Measurements from ENCODE around the gene ERMP1.
"Not testable (repeated sequence)": the region's sequence is repeated elsewhere in the genome, so short reads cannot be mapped to it uniquely, and the experiment has no call there.

Gene ERMP1, protein sequence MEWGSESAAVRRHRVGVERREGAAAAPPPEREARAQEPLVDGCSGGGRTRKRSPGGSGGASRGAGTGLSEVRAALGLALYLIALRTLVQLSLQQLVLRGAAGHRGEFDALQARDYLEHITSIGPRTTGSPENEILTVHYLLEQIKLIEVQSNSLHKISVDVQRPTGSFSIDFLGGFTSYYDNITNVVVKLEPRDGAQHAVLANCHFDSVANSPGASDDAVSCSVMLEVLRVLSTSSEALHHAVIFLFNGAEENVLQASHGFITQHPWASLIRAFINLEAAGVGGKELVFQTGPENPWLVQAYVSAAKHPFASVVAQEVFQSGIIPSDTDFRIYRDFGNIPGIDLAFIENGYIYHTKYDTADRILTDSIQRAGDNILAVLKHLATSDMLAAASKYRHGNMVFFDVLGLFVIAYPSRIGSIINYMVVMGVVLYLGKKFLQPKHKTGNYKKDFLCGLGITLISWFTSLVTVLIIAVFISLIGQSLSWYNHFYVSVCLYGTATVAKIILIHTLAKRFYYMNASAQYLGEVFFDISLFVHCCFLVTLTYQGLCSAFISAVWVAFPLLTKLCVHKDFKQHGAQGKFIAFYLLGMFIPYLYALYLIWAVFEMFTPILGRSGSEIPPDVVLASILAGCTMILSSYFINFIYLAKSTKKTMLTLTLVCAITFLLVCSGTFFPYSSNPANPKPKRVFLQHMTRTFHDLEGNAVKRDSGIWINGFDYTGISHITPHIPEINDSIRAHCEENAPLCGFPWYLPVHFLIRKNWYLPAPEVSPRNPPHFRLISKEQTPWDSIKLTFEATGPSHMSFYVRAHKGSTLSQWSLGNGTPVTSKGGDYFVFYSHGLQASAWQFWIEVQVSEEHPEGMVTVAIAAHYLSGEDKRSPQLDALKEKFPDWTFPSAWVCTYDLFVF

DNA sequence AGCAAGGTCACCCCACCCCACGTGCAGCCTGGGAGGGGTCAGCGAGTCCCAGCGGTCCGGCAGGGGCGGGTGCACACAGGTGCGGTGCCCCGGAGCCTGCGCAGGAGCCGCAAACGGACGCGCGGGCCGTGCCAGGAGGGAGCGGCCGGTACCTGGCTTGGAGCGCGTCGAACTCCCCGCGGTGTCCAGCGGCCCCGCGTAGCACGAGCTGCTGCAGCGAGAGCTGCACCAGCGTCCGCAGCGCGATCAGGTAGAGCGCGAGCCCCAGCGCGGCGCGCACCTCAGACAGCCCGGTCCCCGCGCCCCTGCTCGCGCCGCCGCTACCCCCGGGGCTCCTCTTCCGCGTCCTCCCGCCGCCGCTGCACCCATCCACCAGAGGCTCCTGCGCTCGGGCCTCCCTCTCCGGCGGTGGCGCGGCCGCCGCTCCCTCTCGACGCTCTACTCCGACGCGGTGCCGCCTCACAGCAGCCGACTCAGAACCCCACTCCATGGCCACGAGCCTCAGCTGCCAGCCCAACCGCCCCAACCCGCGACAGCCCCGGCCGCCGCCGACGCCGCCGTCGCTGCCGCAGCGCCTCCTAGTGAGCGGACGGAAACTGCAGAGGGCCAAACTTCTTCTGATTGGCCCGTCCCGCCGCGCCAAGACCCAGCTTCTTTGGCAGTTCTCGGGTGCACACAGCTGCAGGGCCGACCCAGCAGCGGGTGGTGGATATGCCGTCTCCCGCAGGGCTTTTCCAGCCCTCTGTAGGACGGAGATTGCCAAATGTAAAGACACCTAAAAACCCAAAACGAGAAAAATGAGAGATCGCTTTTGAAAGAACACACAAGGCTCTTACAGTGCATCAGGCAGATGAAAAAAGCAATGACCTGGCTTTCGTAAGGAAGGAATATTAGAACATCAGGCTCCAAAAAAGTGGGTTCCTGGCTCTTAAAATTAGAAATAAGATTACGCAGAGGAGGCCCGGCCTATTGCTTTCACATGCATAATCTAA, at the start of gene ERMP1:
ERMP1 (minus strand) TSS at position 580 of the 992 bp plus-strand sequence; CDS start at position 490, 90 bp downstream.
- DNase-seq: peak; percentile 73

DNA sequence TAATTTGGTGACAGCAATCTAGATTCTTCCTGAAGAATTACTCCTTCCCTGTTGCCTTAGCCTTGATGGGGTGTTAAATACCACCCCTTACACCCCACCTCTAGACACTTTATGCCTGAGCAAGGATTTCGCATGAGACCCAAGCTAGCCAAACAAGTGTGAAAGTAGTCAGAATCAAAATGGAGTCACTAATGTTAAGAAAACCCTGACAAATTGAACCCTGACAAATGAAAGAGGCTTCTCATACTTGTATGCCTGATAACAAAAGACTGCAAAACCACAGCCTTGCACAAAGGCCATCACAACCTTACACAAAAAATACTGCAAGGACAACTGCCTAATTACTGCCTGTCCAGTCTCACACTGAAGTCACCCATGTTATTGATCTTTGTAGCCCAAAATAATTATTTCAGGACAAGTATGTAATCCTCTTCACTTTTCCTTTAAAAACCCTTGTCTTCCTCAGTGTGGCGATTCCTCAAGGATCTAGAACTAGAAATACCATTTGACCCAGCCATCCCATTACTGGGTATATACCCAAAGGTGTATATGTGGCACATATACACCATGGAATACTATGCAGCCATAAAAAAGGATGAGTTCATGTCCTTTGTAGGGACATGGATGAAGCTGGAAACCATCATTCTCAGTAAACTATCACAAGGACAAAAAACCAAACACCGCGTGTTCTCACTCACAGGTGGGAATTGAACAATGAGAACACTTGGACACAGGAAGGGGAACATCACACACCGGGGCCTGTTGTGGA, 49.5 kb upstream of the ERMP1 start:
- not testable (repeated sequence) for DNase-seq

DNA sequence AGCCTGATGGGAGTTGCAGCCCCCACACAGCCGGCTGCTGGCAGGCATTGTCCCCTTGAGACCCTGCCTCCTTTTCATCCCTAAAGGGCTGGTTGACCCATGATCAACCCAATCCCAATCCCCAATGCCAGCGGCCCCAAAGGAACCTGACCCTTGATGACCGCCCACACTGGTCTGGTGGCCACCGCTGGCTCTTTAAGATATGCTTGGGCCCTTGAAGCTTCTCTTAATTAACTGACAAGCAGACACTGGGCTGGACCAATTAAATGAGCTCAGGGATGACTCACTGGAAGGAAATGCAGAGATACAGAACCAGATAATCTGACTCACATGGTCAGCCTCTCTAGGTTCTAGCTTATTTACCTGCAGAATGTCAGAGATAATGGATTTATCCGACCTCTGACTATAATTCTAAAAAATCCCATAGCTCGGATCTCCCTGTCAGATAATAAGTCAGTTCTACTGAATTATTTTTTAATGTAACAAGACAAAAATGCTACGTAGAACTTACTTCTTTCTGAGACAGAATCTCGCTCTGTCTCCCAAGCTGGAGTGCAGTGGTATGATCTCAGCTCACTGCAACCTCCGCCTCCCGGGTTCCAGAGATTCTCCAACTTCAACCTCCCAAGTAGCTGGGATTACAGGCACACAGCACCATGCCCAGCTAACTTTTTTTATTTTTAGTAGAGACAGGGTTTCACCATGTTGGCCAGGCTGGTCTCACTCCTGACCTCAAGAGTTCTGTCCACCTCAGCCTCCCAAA, 46.7 kb upstream of the ERMP1 start:
- DNase-seq: peak; percentile 82

DNA sequence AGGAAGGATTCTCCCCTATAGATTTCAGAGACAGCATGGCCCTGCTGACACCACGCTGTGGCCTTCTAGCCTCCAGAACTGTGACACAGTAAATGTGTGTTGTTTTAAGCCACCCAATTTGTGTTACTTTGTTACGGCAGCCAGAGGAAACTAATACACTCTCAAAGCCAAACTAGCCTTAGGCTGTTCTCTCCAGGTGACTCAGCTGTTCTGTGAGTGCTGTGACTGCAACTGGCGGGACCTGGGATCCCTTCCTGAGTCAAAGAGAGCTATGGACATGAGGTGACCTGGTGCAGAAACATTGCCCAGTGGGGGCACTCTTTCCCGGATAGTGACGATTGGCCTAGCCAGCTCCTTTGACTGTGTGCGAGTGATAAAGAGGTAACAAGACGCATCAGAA, 43.8 kb upstream of the ERMP1 start:
- no peak for DNase-seq

DNA sequence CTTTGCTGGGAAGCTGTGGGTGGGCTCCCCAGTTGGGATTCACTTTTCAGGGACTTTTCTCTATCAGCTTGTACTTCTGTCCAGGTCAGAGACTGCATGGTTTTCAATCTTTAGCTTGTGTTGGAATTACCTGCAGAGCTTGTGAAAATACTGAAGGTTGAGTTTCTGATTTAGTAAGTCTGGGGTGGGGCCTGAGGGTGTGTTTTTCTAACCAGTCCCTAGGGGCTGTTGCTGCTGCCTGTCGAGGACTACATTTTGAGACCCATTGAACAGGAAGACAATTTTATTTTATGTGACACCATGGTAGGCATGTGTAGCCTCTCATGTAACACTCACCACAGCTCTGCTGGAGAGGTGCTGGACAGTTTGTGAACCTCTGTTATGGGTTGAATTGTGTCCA, 43.1 kb upstream of the ERMP1 start:
- no peak for DNase-seq

DNA sequence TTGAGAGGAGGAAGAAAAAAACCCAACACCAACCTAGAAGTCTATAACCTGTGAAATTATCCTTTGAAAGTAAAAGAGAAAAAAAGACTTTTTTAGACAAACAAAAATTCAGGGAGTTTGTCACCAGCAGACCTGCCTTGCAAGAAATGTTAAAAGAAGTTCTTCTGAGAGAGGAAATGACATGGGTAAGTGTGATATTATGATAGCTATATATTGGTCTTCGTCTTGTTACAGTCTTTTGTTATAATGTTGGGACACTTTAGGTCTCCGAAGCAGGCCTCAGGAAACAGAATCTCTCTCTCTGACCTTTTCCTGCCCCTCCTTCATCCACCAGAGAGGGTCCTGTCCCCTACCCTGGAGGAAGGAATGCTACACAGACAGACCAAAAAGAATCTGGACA, 41.1 kb upstream of the ERMP1 start:
- DNase-seq: no peak

DNA sequence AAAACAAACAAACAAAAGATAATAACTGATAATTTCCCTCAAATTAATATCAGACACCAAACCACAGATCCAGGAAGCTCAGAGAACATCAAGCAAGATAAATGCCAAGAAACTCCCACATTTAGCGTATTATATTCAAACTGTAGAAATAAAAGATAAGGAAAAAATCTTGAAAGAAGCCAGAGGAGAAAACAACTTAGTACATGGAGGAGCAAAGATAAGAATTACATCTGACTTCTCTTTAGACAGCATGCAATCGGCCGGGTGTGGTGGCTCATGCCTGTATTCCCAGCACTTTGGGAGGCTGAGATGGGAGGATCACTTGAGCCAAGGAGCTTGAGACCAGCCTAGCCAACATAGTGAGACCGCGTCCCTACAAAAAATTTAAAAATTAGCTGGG, 40.5 kb upstream of the ERMP1 start:
- DNase-seq: peak; percentile 44

DNA sequence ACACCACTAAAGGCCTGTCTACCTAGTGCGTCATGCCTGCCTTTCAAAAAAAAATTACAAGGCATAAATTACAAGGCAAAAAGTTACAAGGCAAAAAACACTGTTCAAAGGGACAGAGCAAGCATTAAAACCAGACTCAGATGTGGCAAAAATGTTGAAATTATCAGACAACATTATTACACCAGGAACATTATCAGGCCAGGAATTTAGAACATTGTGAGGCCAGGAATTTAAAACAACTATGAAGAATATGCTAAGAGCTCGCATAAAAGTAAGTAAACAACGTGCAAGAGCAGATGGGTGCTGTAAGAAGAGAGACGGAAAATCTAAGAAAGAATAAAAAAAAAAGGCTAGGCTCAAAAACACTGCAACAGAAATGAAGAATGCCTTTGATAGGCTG, 39.6 kb upstream of the ERMP1 start:
- no peak for DNase-seq

DNA sequence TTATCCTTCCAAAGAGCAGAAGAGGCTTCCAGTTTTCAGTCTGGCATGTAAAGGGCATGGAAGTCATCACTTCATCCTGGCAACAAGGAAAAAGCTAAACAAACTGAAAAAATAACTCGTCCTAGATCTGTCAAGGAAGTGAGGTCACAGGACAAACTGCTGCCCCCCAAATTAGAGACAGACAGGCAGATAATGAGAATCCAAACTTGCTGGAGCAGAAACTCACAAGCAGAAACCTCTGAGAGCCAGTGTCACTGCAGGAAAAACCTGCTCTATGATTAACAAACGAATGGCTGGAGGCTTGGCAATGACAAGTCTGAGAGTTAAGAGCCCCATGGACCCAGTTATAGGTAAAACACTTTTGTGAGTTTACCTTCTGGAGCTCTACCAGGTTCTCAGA, 38.9 kb upstream of the ERMP1 start:
- no peak for DNase-seq

DNA sequence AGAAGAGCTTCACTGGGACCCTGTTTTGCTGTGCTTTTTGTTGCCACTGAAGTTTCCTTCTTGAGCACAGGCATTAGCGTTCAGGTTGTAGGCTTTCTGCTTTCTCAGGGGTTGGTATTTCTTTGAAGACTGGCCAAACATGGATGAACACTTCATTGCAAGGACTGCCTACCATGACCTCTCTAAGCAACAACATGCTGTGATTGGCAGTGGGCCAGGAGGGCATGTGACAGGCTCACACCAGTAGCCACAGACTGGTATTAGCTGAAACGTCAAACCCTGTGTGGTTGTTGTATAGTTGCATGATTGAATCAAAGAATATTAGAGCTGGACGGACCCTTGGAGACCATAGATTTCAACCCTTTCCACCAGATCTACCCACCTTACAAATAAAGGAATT, 37.8 kb upstream of the ERMP1 start:
- no peak for DNase-seq

DNA sequence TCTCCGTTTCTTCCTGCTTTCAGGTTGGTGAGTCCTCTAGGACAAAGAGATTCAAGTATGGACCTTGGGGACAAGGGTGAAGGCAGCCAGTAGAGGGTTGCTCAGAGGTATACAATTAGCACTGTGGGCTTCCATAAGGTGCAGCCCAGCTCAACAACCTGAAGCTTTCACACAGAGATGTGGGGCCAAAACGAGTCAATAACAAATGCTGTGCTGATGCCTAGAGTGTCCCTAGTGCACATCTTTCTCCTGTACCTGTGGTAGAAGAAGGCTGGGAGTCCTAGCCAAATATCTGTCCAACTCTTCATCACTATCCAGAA, 37.1 kb upstream of the ERMP1 start:
- DNase-seq: no peak

DNA sequence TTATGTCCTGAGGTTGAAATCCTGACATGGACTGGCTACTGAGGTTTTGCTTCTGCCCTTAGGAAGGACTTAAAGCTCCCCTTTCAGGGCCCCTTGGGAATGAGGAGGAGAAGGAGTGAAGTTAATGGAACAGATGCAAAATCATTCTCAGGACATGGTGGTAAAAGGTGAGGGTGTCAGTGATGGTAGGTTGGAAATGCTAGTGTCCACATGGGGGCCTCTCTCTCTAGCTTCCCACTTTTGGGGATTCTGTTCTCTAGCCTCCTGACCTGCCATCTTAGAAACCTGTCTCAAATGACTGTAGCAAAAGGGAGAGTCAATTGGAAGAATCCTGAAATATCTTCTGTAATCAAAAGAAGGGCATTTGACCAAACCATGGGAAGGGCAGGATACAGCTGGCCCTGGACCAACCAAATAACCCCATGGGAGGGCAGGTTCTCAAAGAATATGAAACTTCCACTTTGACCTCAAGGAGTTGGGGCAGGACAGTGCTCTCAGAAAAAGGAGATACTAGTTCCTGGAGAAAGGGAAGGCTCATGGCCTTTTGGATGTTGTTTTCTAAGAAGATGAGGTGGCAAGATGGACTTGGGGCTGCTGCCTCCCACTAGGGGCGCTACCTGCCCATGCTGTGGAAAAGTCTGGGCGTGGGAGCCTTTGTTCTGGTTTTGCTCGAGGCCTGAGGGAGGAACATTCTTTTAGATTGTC, 36.5 kb upstream of the ERMP1 start:
- no peak for DNase-seq

DNA sequence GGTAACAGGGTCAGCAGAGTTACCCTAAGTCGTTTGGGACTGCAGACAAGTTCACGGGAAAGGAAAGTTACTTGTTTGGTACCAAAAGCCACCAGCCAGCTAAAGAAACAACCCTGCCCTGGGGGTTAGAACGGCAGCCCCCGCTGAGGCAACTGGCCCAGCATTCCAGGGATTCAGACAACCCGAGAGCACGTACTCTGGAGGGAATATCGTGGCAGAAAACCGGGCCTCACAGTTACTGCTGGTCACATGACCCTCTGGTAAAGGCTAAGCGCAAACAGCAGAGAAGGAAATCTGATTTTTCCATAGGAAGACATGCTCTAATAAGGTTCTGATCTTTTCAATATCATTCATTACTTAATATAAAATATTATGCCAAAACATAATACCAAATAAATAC, 35.3 kb upstream of the ERMP1 start:
- DNase-seq: no peak

DNA sequence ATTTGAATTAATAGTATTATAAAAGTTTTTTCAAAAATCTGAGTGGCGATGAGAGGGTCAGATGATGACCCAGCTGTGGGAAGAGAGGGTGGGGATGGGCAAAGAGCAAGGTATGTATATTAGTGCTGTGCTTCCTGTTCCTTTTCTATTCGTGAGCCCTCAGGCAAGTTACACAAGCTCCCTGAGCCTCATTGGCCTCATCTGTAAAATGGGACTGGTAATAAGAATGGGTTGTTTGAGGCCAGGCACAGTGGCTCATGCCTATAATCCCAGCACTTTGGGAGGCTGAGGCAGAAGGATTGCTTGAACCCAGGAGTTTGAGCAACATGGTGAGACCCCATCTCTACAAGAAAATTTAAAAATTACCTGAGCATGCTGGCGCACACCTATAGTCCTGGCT, 33.8 kb upstream of the ERMP1 start:
- DNase-seq: no peak

DNA sequence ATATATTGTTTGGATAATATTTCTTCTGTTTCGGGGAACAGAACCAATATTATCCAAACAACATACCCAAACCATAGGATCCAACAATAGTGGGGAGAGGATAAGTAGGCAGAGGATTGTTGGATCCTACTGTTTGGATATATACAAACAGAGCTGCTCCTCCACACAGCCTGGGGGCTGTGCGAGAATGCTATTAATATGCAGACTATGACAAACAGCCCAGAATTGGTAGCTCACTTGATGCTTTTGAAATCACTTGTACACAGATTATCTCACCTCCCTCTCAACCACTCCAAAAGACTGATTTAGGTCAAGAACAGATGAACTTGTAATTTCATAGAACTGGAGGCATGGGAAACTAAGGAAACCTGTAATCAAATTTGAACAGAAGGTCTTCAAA, 33.4 kb upstream of the ERMP1 start:
- no peak for DNase-seq

DNA sequence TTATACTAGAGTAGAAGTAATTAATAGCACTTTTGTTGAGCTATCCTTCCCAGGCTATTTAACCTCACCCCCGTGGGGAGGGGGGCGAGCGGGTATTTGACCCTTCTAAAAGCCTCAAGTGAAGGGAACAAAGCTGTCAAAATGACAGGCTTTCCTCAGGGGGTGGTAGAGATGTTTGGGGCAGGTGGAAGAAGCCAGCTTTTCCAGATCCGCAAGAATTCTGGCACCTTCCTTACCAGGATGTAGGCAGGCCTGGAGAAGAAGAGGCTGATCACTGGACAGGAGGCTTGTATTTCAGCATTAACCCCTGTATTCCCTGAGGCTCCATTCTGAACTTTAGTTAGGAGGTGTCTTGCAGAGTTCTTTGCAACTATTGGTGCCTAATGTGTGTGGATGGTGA, 31.5 kb upstream of the ERMP1 start:
- no peak for DNase-seq

DNA sequence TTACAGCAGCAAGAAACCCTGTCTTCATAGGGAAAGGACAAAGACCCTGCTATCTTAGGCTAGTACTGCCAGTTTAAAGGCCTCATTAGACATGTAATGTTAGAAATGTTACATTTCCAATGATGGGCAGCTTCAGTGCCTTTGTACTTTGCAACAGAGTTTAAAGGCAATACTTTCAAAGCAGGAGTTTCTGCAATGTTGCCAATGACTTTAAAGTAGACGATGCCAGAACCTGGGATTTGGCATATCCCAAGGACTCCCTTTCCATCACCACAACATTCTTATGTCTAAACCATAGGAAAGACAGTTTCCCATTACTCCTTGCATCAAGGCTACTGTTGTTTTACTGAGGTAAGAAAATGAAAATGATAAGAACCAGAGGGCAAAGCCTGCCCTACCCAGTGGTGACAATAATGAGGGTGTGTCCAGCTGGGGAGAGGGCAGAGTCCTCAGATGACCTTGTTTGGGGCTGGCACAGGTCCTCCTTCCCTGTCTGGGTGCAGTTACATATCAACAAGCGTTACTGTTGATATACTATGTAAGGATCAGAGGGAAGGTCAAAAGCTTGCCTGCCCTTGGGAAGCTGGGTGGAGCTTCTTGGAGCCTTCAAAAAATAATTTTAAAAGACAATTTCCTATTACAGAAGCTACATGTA, 30.3 kb upstream of the ERMP1 start:
- DNase-seq: no peak

DNA sequence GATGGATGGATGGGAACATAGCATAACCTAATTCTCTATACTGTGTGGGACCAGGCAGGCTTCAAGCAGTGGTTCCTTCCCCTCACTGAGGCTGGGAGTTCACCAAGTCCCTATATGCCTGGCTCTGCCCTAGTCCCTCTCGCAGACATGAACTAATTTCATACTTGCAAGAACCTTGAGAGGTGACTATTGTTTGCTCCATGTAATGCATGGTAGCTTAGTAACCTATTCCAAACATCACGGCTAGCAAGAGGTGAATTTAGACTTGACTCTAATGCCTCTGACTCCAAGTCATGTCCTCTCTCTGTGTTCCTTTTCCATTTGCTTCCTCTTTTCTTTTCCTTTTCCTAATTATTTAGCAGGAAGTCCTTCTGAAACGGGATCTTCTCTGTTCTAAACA, 25.9 kb upstream of the ERMP1 start:
- no peak for DNase-seq

DNA sequence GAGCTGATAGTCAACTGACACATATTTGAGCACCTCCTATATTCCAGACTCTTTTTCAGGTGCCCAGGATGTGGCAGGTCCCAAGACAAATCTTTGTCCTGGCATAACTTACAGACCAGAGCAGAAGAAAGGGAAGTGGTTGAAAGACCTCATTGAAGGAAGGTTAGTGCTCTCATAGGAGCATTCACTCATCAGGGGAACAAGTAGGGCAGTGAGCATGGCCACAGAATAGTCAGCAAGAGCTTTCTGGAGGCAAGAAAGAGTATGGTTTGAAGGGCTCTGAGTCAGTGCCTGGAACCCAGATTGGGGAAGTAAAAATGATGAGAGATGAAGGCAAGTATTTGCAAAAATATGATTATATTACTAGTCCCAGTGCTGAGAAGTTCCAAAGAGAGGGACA, 25.0 kb upstream of the ERMP1 start:
- DNase-seq: no peak
